ENCODE results near the gene SLC6A6.

DNA sequence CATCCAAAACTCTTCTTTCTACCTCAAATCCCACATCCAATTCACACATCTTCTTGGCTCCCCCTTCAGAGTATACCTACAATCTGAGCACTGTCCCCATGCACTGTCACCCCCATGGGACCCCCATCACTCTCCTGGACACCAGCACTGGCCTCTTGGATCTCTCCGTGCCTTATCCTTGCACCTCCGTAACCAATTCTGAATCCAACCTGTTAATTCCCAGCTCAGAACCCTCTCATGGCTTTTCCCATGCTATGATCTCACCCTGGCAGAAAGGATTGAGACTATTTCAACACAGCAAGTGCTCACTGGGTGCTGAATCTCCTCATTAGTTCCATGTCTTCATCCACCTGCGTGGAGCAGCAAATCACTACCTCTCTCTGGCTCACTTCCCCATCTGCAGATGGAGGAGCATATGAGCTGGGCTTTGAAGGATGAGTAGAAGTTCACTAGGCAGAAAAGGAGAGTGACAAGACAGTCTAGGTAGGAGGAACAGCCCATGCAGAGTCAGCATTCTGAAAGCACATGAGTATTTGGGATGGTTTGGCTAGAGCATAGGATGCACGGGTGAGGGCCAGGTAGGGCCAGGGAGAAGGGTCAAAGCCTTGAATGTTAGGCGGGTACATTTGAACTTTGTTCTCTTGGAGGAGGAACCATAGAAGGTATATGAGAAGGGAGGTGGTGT lies 48.7 kb downstream of the SLC6A6 start:
- TF ChIP-seq ZNF274 (IDR thresholded peaks at IDR 0.05; ENCODE audit: low read depth, low read length) (no peak), SUZ12 (IDR thresholded peaks at IDR 0.05; ENCODE audit: extremely low read depth, insufficient read depth, insufficient read length) (no peak)
